H9 (cell line): ENCODE data around the gene SSR2. TPM values are rescaled to one million over a fixed set of nuclear protein-coding genes. Genes with fewer than 3 reads are reported as not detected.
A peak's percentile ranks its signal among the peaks of the same experiment; 100 is the strongest.

Source experiments
- DNase-seq: peaks from one replicate; pipeline ENCODE4 v3.0.0-alpha.2; 2017
- H2AFZ ChIP-seq: one replicate; pipeline ENCODE4 v1.6.1; 2013; ENCODE audit warnings: mild to moderate bottlenecking, low read length, control low read depth, moderate library complexity
- H2AK5ac ChIP-seq: 2 replicates; pipeline ENCODE4 v1.6.1; 2013; ENCODE audit warnings: low read length, control low read depth, mixed read lengths; ENCODE audit not compliant: insufficient read length
- H2BK120ac ChIP-seq: one replicate; pipeline ENCODE4 v1.6.1; 2013; ENCODE audit warnings: low read depth, mild to moderate bottlenecking, low read length, control low read depth, inconsistent platforms; ENCODE audit not compliant: poor library complexity, severe bottlenecking
- H2BK12ac ChIP-seq: 2 replicates; pipeline ENCODE4 v1.6.1; 2013; ENCODE audit warnings: low read length, control low read depth, mixed read lengths, low read depth; ENCODE audit not compliant: insufficient read length
- H2BK15ac ChIP-seq: 2 replicates; pipeline ENCODE4 v1.6.1; 2013; ENCODE audit warnings: low read depth, low read length, control low read depth
- H2BK20ac ChIP-seq: one replicate; pipeline ENCODE4 v1.6.1; 2013; ENCODE audit warnings: low read depth, mild to moderate bottlenecking, low read length, control low read depth, inconsistent platforms; ENCODE audit not compliant: poor library complexity, severe bottlenecking
- H2BK5ac ChIP-seq: 2 replicates; pipeline ENCODE4 v1.6.1; 2013; ENCODE audit warnings: low read length, control low read depth, mixed read lengths; ENCODE audit not compliant: insufficient read length
- H3K14ac ChIP-seq: 2 replicates; pipeline ENCODE4 v1.6.1; 2013; ENCODE audit warnings: low read length, control low read depth; ENCODE audit not compliant: insufficient read depth
- H3K18ac ChIP-seq: 2 replicates; pipeline ENCODE4 v1.6.1; 2013; ENCODE audit warnings: low read depth, mild to moderate bottlenecking, mixed read lengths, low read length, control low read depth; ENCODE audit not compliant: insufficient read length
- H3K23ac ChIP-seq: 2 replicates; pipeline ENCODE4 v1.6.1; 2013; ENCODE audit warnings: low read length, control low read depth, mixed read lengths, low read depth; ENCODE audit not compliant: insufficient read length
- H3K23me2 ChIP-seq: 2 replicates; pipeline ENCODE4 v1.6.1; 2013; ENCODE audit warnings: low read depth, mild to moderate bottlenecking, mixed read lengths, low read length, control low read depth; ENCODE audit not compliant: insufficient read length, poor library complexity, severe bottlenecking
- H3K27ac ChIP-seq: 2 replicates; pipeline ENCODE4 v1.5.1; 2013; ENCODE audit warnings: low read length, control low read depth, mixed read lengths, low read depth; ENCODE audit not compliant: insufficient read length
- H3K27me3 ChIP-seq: 2 replicates; pipeline ENCODE4 v1.6.1; 2013; ENCODE audit warnings: low read length, control low read depth, inconsistent platforms; ENCODE audit not compliant: insufficient read depth
- H3K4ac ChIP-seq: 2 replicates; pipeline ENCODE4 v1.6.1; 2013; ENCODE audit warnings: low read depth, mild to moderate bottlenecking, control low read depth, inconsistent platforms, low read length, moderate library complexity
- H3K4me1 ChIP-seq: 2 replicates; pipeline ENCODE4 v1.6.1; 2013; ENCODE audit warnings: low read length, control low read depth, inconsistent platforms; ENCODE audit not compliant: insufficient read depth
- H3K4me2 ChIP-seq: 2 replicates; pipeline ENCODE4 v1.6.1; 2013; ENCODE audit warnings: low read length, control low read depth, mixed read lengths; ENCODE audit not compliant: insufficient read length, insufficient read depth
- H3K56ac ChIP-seq: 2 replicates; pipeline ENCODE4 v1.6.1; 2013; ENCODE audit warnings: low read depth, mild to moderate bottlenecking, mixed read lengths, low read length, control low read depth; ENCODE audit not compliant: insufficient read length
- H3K79me1 ChIP-seq: 2 replicates; pipeline ENCODE4 v1.6.1; 2013; ENCODE audit warnings: low read depth, mild to moderate bottlenecking, moderate library complexity, low read length, control low read depth, inconsistent platforms; ENCODE audit not compliant: insufficient read depth, poor library complexity, severe bottlenecking
- H3K79me2 ChIP-seq: 2 replicates; pipeline ENCODE4 v1.6.1; 2013; ENCODE audit warnings: low read length, control low read depth, inconsistent platforms; ENCODE audit not compliant: insufficient read depth
- H3K9ac ChIP-seq: 2 replicates; pipeline ENCODE4 v1.6.1; 2013; ENCODE audit warnings: low read length, control low read depth, mixed read lengths; ENCODE audit not compliant: insufficient read length; ENCODE audit errors: extremely low read depth
- H3K9me3 ChIP-seq: one replicate; pipeline ENCODE4 v1.6.1; 2013; ENCODE audit warnings: low read depth, low read length, inconsistent platforms; ENCODE audit not compliant: control insufficient read depth
- H3T11ph ChIP-seq: one replicate; pipeline ENCODE4 v1.6.1; 2013; ENCODE audit warnings: mild to moderate bottlenecking, low read length, control low read depth, inconsistent platforms
- H4K20me1 ChIP-seq: one replicate; pipeline ENCODE4 v1.6.1; 2013; ENCODE audit not compliant: control insufficient read depth, insufficient read length, insufficient read depth
- H4K5ac ChIP-seq: 2 replicates; pipeline ENCODE4 v1.6.1; 2013; ENCODE audit warnings: low read depth, mild to moderate bottlenecking, mixed read lengths, low read length, control low read depth; ENCODE audit not compliant: insufficient read length
- H4K8ac ChIP-seq: replicated peaks from 2 replicates; pipeline ENCODE4 v1.6.1; 2013; ENCODE audit warnings: low read length, control low read depth, mixed read lengths, low read depth; ENCODE audit not compliant: insufficient read length
- H4K91ac ChIP-seq: 2 replicates; pipeline ENCODE4 v1.6.1; 2013; ENCODE audit warnings: low read depth, mild to moderate bottlenecking, moderate library complexity, mixed read lengths, low read length, control low read depth; ENCODE audit not compliant: insufficient read length
- H3K27ac Mint-ChIP-seq, 3 experiments: 2 replicates in 2 of 3; 3 replicates in 1 of 3; pipeline ENCODE4 v1.8.0; 2020 to 2021; ENCODE audit warnings: mixed read lengths in 3 of 3, mild to moderate bottlenecking in 1 of 3, moderate library complexity in 1 of 3
- H3K27me3 Mint-ChIP-seq: 2 replicates; pipeline ENCODE4 v1.8.0; 2021; ENCODE audit warnings: low read depth, mild to moderate bottlenecking, moderate library complexity, mixed read lengths
- H3K36me3 Mint-ChIP-seq, 3 experiments: 2 replicates in 2 of 3; 3 replicates in 1 of 3; pipeline ENCODE4 v1.8.0; 2020 to 2021; ENCODE audit warnings: low read depth in 3 of 3, mixed read lengths in 3 of 3; ENCODE audit not compliant: insufficient read depth in 1 of 3
- H3K4me1 Mint-ChIP-seq, 2 experiments: 2 replicates each; pipeline ENCODE4 v1.8.0; 2020; ENCODE audit warnings: mixed read lengths in 2 of 2
- H3K4me3 Mint-ChIP-seq, 2 experiments: 2 replicates in 1 of 2; 3 replicates in 1 of 2; pipeline ENCODE4 v1.8.0; 2020 to 2021; ENCODE audit warnings: mild to moderate bottlenecking in 2 of 2, mixed read lengths in 2 of 2, moderate library complexity in 1 of 2
- H3K9me3 Mint-ChIP-seq, 2 experiments: 2 replicates in 1 of 2; 3 replicates in 1 of 2; pipeline ENCODE4 v1.8.0; 2020; ENCODE audit warnings: mild to moderate bottlenecking in 2 of 2, mixed read lengths in 2 of 2, moderate library complexity in 1 of 2
- WGBS: extraction: QIAGEN DNeasy Blood & Tissue Kit; methylation state at CpG from one replicate; pipeline ENCODE4 v1.1.7; 2013; ENCODE audit warnings: missing lambda C conversion rate, low lambda C conversion rate, mixed read lengths; ENCODE audit not compliant: insufficient read length; ENCODE audit errors: extremely low coverage; 5-methylcytosine and 5-hydroxymethylcytosine counted together
- total RNA-seq: library from RNA; stranded (reverse); gene quantifications from 2 replicates; pipeline ENCODE4 v1.2.1, GENCODE V29; 2021
- TF ChIP-seq, protein P1 (sequence below): fragments of 200-600 bp; sonication (generic); conservative IDR thresholded peaks from 3 replicates; pipeline ENCODE4 v1.8.0; 2021; ENCODE audit warnings: antibody characterized with exemption, mild to moderate bottlenecking

Gene SSR2
- total RNA-seq, 1 experiment from 2014 or later: 170 TPM

DNA sequence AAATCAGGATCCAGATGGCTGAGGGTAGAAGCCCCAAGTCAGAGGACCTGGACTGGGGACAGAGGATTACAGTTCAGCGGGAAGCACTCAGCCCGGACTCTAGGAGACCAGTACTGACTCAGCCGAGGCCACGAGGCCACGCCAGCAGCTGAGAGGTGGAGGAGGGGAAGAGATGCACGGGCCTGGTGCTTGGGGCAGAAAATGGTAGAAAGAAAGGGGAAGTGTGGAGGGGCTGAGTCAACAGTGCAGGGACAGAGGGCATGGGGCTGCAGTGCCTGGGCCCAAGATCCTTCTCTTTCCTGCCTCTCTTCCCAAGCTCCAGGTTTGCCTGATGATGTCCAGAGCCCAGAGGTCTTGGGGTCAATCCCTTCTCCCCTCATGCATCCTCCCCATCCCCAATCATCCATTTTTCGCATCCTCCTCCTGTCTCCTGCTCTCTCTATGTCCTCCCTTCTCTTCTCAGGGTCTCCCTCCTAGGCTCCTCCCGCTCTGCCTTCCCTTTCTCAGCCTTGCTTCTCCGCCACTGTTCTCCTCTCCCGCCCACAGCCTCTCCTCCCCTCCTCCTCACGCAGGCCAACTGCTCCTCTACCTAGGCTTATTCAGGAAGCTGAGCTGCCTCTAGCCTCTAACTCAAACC is 50.1 kb downstream of the SSR2 start:
- Histone ChIP-seq H2AFZ (no peak overlapping the region), H3K18ac (no peak overlapping the region)

More for the DNA sequence above, 50.1 kb downstream of the SSR2 start:
- Mint-ChIP-seq H3K4me3 (peak overlapping the region in 1 of 2 experiments; percentile 58; a peak in 2 of 5 replicates), H3K4me1 (peaks cover 69 to 85% of the 10 kb centered on the region in 2 experiments), H3K27ac (peak overlapping the region; percentile 75 to 88 (median 76); a peak in 4 of 7 replicates), H3K9me3 (no peaks in the 10 kb centered on the region), H3K27me3 (no peaks in the 10 kb centered on the region), H3K36me3 (peaks cover 21 to 61% (median 58%) of the 10 kb centered on the region in 3 experiments)
- no peak overlapping the region for H2BK5ac ChIP-seq
- H3K9ac ChIP-seq: no peak overlapping the region
- no peaks in the 10 kb centered on the region for H3K9me3 ChIP-seq
- no peak overlapping the region for H3K14ac ChIP-seq
- H3K23me2 ChIP-seq: peaks cover 3% of the 10 kb centered on the region
- no peak overlapping the region for H3K23ac ChIP-seq
- WGBS: no CpG with 5 or more reads among the region's 11 CpGs
- H2BK15ac ChIP-seq: no peak overlapping the region
- H4K8ac ChIP-seq: no peak overlapping the region
- TF ChIP-seq, protein P1, sequence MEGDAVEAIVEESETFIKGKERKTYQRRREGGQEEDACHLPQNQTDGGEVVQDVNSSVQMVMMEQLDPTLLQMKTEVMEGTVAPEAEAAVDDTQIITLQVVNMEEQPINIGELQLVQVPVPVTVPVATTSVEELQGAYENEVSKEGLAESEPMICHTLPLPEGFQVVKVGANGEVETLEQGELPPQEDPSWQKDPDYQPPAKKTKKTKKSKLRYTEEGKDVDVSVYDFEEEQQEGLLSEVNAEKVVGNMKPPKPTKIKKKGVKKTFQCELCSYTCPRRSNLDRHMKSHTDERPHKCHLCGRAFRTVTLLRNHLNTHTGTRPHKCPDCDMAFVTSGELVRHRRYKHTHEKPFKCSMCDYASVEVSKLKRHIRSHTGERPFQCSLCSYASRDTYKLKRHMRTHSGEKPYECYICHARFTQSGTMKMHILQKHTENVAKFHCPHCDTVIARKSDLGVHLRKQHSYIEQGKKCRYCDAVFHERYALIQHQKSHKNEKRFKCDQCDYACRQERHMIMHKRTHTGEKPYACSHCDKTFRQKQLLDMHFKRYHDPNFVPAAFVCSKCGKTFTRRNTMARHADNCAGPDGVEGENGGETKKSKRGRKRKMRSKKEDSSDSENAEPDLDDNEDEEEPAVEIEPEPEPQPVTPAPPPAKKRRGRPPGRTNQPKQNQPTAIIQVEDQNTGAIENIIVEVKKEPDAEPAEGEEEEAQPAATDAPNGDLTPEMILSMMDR: no peak
- no peak overlapping the region for H3T11ph ChIP-seq
- peaks cover 6% of the 10 kb centered on the region for H4K20me1 ChIP-seq
- no peak overlapping the region for H3K27ac ChIP-seq
- H3K79me1 ChIP-seq: peaks cover 9% of the 10 kb centered on the region
- H4K5ac ChIP-seq: no peak overlapping the region
- no peaks in the 10 kb centered on the region for H3K27me3 ChIP-seq
- DNase-seq: peak; percentile 53
- no peak overlapping the region for H3K4ac ChIP-seq
- peaks cover 35% of the 10 kb centered on the region for H3K79me2 ChIP-seq
- H3K4me2 ChIP-seq: peak overlapping the region; percentile 8
- H2AK5ac ChIP-seq: no peak overlapping the region
- H3K4me1 ChIP-seq: peaks cover 27% of the 10 kb centered on the region
- no peak overlapping the region for H4K91ac ChIP-seq
- no peak overlapping the region for H3K56ac ChIP-seq
- H2BK20ac ChIP-seq: no peak overlapping the region
- no peak overlapping the region for H2BK120ac ChIP-seq
- peak overlapping the region; percentile 24 for H2BK12ac ChIP-seq
